ENCODE measurements around the gene IST1. TPM values are rescaled to one million over a fixed set of nuclear protein-coding genes. Genes with fewer than 3 reads are reported as not detected.

IST1 gene
- total RNA-seq, 2 donors from 2014 or later, result 60.3 to 82.8 TPM

DNA sequence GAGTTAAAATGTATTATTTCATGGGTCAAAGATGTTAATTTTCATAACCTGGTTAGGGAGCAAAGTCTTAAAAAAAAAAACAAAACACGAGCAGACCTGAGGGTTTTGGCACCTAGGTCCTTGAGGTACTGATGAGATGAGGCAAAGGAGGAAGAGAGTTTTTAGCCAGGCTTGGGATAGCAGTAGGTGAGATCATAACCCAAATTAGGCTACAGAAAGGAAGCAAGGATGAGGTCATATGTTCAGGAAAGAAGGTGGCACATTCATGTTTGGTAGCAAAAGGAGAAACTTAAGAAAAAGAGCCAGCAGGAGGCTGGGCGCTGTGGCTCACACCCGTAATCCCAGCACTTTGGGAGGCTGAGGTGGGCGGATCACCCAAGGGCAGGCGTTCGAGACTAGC, 46.7 kb upstream of the IST1 start:
- DNase-seq (no peak), ATAC-seq (no peak)
- Histone ChIP-seq H3K4me1 (peaks cover 33% of the 10 kb centered on the region), H3K27me3 (no peaks in the 10 kb centered on the region), H3K27ac (no peak overlapping the region), H3K4me3 (no peak overlapping the region), H3K9me3 (no peaks in the 10 kb centered on the region), H3K36me3 (replicated peaks in 1 of 2; ENCODE audit: insufficient read depth in 1 of 2, low read depth in 2 of 2) (peaks cover 0 to 18% of the 10 kb centered on the region in 2 donors)
- intact Hi-C loops (cut with DNase I), result no loop called here
- TF ChIP-seq POLR2A (IDR thresholded peaks at IDR 0.05) (no peak), CTCF (IDR thresholded peaks at IDR 0.05) (no peak)
- WGBS, 2 donors, result 85 to 86% methylated on average over 6 of the region's 6 CpGs

DNA sequence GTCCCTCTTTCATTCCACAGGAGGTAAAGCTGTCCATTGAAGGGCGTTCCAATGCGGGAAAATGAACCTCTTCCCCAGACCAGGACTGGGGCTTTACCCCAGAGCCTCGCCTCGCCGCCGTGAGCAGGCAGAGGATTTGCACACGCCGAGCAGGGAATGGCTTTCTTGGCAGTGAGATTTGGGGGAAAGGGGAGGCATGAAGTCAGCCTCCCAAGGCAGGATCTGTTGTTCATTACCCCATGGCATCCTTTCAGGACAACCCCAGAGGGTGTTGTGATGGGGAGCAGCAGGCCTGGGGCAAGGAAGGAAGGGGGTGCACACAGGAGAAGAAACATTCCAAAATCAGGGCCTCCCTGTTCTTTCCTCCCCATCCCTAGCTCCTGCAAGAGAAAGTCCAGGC, 43.6 kb upstream of the IST1 start:
- Histone ChIP-seq H3K9me3 (no peaks in the 10 kb centered on the region), H3K36me3 (replicated peaks in 1 of 2; ENCODE audit: insufficient read depth in 1 of 2, low read depth in 2 of 2) (peaks cover 0 to 18% of the 10 kb centered on the region in 2 donors), H3K27ac (no peak overlapping the region), H3K27me3 (no peaks in the 10 kb centered on the region), H3K4me3 (no peak overlapping the region), H3K4me1 (peaks cover 31% of the 10 kb centered on the region)
- TF ChIP-seq POLR2A (IDR thresholded peaks at IDR 0.05), result no peak
- TF ChIP-seq CTCF (IDR thresholded peaks at IDR 0.05), result no peak
- intact Hi-C loops (cut with DNase I), result no loop called here
- 88 to 96% methylated on average over 7 to 8 of the region's 8 CpGs for WGBS, 2 donors
- ATAC-seq (no peak), DNase-seq (no peak)

DNA sequence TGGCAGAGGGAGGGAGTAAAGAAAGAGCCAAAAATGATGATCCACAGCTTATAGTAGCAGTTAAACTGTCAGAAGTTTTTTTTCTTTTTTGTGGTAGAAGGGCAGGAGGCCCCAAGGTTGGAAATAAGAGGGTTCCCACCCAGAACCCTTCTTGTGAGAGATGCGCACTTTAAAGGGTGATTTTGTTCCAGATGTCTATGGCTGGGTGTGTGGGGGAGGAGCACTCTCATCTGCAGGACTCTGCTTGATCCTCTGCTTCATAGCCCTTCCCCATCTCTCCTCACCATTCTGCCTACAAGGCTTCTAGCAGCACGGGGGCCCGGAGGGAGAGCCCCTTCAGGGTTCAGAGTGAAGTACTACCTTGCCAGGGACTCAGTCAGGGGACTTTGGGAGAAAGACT, 43.2 kb upstream of the IST1 start:
- H3K4me1 ChIP-seq, result peaks cover 27% of the 10 kb centered on the region
- TF ChIP-seq POLR2A (IDR thresholded peaks at IDR 0.05) (no peak), CTCF (IDR thresholded peaks at IDR 0.05) (no peak)
- no peaks in the 10 kb centered on the region for H3K9me3 ChIP-seq
- no peaks in the 10 kb centered on the region for H3K27me3 ChIP-seq
- ATAC-seq, result no peak
- H3K4me3 ChIP-seq, result no peak overlapping the region
- H3K27ac ChIP-seq, result no peak overlapping the region
- peaks cover 0 to 18% of the 10 kb centered on the region in 2 donors for H3K36me3 ChIP-seq (replicated peaks in 1 of 2; ENCODE audit: insufficient read depth in 1 of 2, low read depth in 2 of 2)
- intact Hi-C loops (cut with DNase I), result no loop called here
- DNase-seq, result no peak
- WGBS, 2 donors, result 68 to 85% methylated on average over 3 of the region's 3 CpGs

GRCh38 chr16:71852561-71852960, 42.8 kb upstream of the IST1 start:
- 98 to 100% methylated on average over 4 of the region's 4 CpGs for WGBS, 2 donors
- no peak overlapping the region for H3K27ac ChIP-seq

More at GRCh38 chr16:71852561-71852960, 42.8 kb upstream of the IST1 start:
- Histone ChIP-seq H3K4me1 (peaks cover 23% of the 10 kb centered on the region), H3K9me3 (no peaks in the 10 kb centered on the region), H3K4me3 (no peak overlapping the region), H3K27me3 (no peaks in the 10 kb centered on the region), H3K36me3 (replicated peaks in 1 of 2; ENCODE audit: insufficient read depth in 1 of 2, low read depth in 2 of 2) (peaks cover 0 to 18% of the 10 kb centered on the region in 2 donors)
- ATAC-seq (no peak), DNase-seq (no peak)
- TF ChIP-seq CTCF (IDR thresholded peaks at IDR 0.05), result no peak
- TF ChIP-seq POLR2A (IDR thresholded peaks at IDR 0.05), result no peak
- intact Hi-C loops (cut with DNase I), result no loop called here

Measured in body of pancreas (tissue), 4 donors.